WTC11 (cell line): Measurements from ENCODE around the gene GPR108. TPM values are rescaled to one million over a fixed set of nuclear protein-coding genes. Genes with fewer than 3 reads are reported as not detected.

Experiments
- ATAC-seq: fragments of 200-7000 bp; cut with Tn5 transposase; 2 replicates; pipeline ENCODE4 v1.10.0; 2021; ENCODE audit warnings: mild to moderate bottlenecking, moderate library complexity
- CTCF ChIA-PET: fragments of 300-600 bp; sonication (Branson Sonifier 250); formaldehyde crosslinking; loops from one replicate; lab custom pipeline; 2021; ENCODE audit warnings: antibody characterized with exemption; lab: Charles Lee
- POLR2A ChIA-PET: fragments of 350-600 bp; sonication (Branson Sonifier 250); formaldehyde crosslinking; loops from one replicate; lab custom pipeline; 2021; ENCODE audit warnings: antibody characterized with exemption; lab: Charles Lee
- DNase-seq: peaks from one replicate; pipeline ENCODE4 v3.0.0; 2021; ENCODE audit warnings: low spot score
- H3K27ac Mint-ChIP-seq: 2 replicates; pipeline ENCODE4 v1.8.0; 2021; ENCODE audit warnings: mixed read lengths
- H3K27me3 Mint-ChIP-seq: 2 replicates; pipeline ENCODE4 v1.8.0; 2021; ENCODE audit warnings: low read depth, mild to moderate bottlenecking, moderate library complexity, mixed read lengths
- H3K36me3 Mint-ChIP-seq: 2 replicates; pipeline ENCODE4 v1.8.0; 2021; ENCODE audit warnings: mixed read lengths
- H3K4me1 Mint-ChIP-seq: 2 replicates; pipeline ENCODE4 v1.8.0; 2022; ENCODE audit warnings: mixed read lengths
- H3K4me3 Mint-ChIP-seq: 2 replicates; pipeline ENCODE4 v1.8.0; 2021; ENCODE audit warnings: mild to moderate bottlenecking, moderate library complexity, mixed read lengths
- H3K9me3 Mint-ChIP-seq: 2 replicates; pipeline ENCODE4 v1.8.0; 2021; ENCODE audit warnings: mixed read lengths
- CREB1 ChIP-seq: sonication (generic); formaldehyde crosslinking; IDR thresholded peaks from 2 replicates; pipeline ENCODE4 v1.8.0; 2023; ENCODE audit warnings: mild to moderate bottlenecking, missing genetic modification reagents
- ESRRA ChIP-seq: sonication (generic); formaldehyde crosslinking; IDR thresholded peaks from 2 replicates; pipeline ENCODE4 v1.8.1; 2022; ENCODE audit warnings: mild to moderate bottlenecking, missing genetic modification reagents, borderline replicate concordance
- FOXK1 ChIP-seq: sonication (generic); formaldehyde crosslinking; IDR thresholded peaks from 2 replicates; pipeline ENCODE4 v1.8.0; 2022; ENCODE audit warnings: mild to moderate bottlenecking, moderate library complexity, missing genetic modification reagents
- FOXP1 ChIP-seq: sonication (generic); formaldehyde crosslinking; IDR thresholded peaks from 2 replicates; pipeline ENCODE4 v1.8.0; 2022; ENCODE audit warnings: missing genetic modification reagents, mild to moderate bottlenecking, moderate library complexity, borderline replicate concordance
- IRF2 ChIP-seq: sonication (generic); formaldehyde crosslinking; IDR thresholded peaks from 2 replicates; pipeline ENCODE4 v1.8.0; 2022; ENCODE audit warnings: low read depth, missing genetic modification reagents, borderline replicate concordance
- SMAD3 ChIP-seq: sonication (generic); formaldehyde crosslinking; IDR thresholded peaks from 2 replicates; pipeline ENCODE4 v1.8.0; 2022; ENCODE audit warnings: missing genetic modification reagents, mild to moderate bottlenecking, borderline replicate concordance
- TCF7 ChIP-seq: sonication (generic); formaldehyde crosslinking; IDR thresholded peaks from 2 replicates; pipeline ENCODE4 v1.8.0; 2022; ENCODE audit warnings: mild to moderate bottlenecking, low read depth, missing genetic modification reagents, moderate library complexity
- TEAD1 ChIP-seq: sonication (generic); formaldehyde crosslinking; IDR thresholded peaks from 2 replicates; pipeline ENCODE4 v1.8.0; 2022; ENCODE audit warnings: mild to moderate bottlenecking, missing genetic modification reagents
- TP53 ChIP-seq: sonication (generic); formaldehyde crosslinking; IDR thresholded peaks from 2 replicates; pipeline ENCODE4 v1.8.1; 2023; ENCODE audit warnings: mild to moderate bottlenecking, missing genetic modification reagents
- ZNF121 ChIP-seq: sonication (generic); formaldehyde crosslinking; IDR thresholded peaks from 2 replicates; pipeline ENCODE4 v1.8.0; 2023; ENCODE audit warnings: missing genetic modification reagents
- ZNF138 ChIP-seq: sonication (generic); formaldehyde crosslinking; conservative IDR thresholded peaks from 2 replicates; pipeline ENCODE4 v1.8.1; 2022; ENCODE audit warnings: mild to moderate bottlenecking, moderate library complexity, missing genetic modification reagents
- ZNF219 ChIP-seq: sonication (generic); formaldehyde crosslinking; IDR thresholded peaks from 2 replicates; pipeline ENCODE4 v1.8.0; 2023; ENCODE audit warnings: missing genetic modification reagents, mild to moderate bottlenecking, borderline replicate concordance
- ZNF232 ChIP-seq: sonication (generic); formaldehyde crosslinking; IDR thresholded peaks from 2 replicates; pipeline ENCODE4 v1.8.0; 2022; ENCODE audit warnings: mild to moderate bottlenecking, missing genetic modification reagents
- ZNF671 ChIP-seq: fragments of 250-450 bp; sonication (Bioruptor Pico); IDR thresholded peaks from 2 replicates; pipeline ENCODE4 v1.8.0; 2021; ENCODE audit warnings: mild to moderate bottlenecking
- total RNA-seq: library from RNA; stranded (reverse); gene quantifications from 3 replicates; pipeline ENCODE4 v1.2.3, GENCODE V29; 2021
- TF ChIP-seq, protein P1 (sequence below): sonication (generic); formaldehyde crosslinking; IDR thresholded peaks from 2 replicates; pipeline ENCODE4 v1.8.0; 2022; ENCODE audit warnings: missing genetic modification reagents
- TF ChIP-seq, protein P2 (sequence below): fragments of 250-450 bp; sonication (Bioruptor Pico); IDR thresholded peaks from 2 replicates; pipeline ENCODE4 v1.9.0; 2021; ENCODE audit warnings: mild to moderate bottlenecking
- TF ChIP-seq, protein P3 (sequence below): sonication (generic); formaldehyde crosslinking; conservative IDR thresholded peaks from 2 replicates; pipeline ENCODE4 v1.8.1; 2022; ENCODE audit warnings: mild to moderate bottlenecking, missing genetic modification reagents
- TF ChIP-seq, protein P4 (sequence below): fragments of 250-450 bp; sonication (Bioruptor Pico); conservative IDR thresholded peaks from 2 replicates; pipeline ENCODE4 v1.9.0; 2021; ENCODE audit warnings: mild to moderate bottlenecking
- TF ChIP-seq, protein P5 (sequence below): sonication (generic); formaldehyde crosslinking; IDR thresholded peaks from 2 replicates; pipeline ENCODE4 v1.8.1; 2022; ENCODE audit warnings: low read depth, mild to moderate bottlenecking, moderate library complexity, missing genetic modification reagents, borderline replicate concordance
- TF ChIP-seq, protein P6 (sequence below): sonication (generic); formaldehyde crosslinking; IDR thresholded peaks from 2 replicates; pipeline ENCODE4 v1.8.0; 2022; ENCODE audit warnings: mild to moderate bottlenecking, missing genetic modification reagents
- TF ChIP-seq, protein P7 (sequence below): fragments of 250-450 bp; sonication (Bioruptor Pico); IDR thresholded peaks from 2 replicates; pipeline ENCODE4 v1.8.0; 2021; ENCODE audit warnings: mild to moderate bottlenecking
- TF ChIP-seq, protein P8 (sequence below): sonication (generic); formaldehyde crosslinking; IDR thresholded peaks from 2 replicates; pipeline ENCODE4 v1.8.1; 2023; ENCODE audit warnings: mild to moderate bottlenecking, missing genetic modification reagents, moderate library complexity
- TF ChIP-seq, protein P9 (sequence below): sonication (generic); formaldehyde crosslinking; IDR thresholded peaks from 2 replicates; pipeline ENCODE4 v1.8.0; 2023; ENCODE audit warnings: missing genetic modification reagents
- TF ChIP-seq, protein P10 (sequence below): sonication (generic); formaldehyde crosslinking; IDR thresholded peaks from 2 replicates; pipeline ENCODE4 v1.8.0; 2022; ENCODE audit warnings: mild to moderate bottlenecking, missing genetic modification reagents

Gene GPR108
- total RNA-seq, 1 experiment from 2014 or later = 48.7 TPM

DNA sequence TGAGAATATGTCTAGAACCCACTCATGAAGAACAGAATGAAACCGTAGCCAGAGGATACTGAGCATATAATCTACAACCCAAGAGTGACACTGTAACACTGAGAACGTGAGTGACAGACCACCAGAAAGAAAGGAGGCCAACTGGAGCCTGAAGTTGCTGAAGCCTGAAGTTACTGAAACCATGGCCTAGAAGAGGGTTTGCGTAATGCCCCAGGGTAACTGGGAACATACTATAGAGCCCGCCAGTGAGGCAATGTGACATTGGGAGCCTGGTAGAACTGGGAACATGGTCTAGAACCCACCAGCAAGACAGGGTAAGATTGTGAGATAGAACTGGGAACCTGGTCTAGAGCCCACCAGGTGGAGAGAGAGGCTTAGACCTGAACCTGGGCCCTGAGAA lies 51.9 kb downstream of the GPR108 start:
- DNase-seq (no peak), ATAC-seq (no peak)
- TF ChIP-seq, protein P1, sequence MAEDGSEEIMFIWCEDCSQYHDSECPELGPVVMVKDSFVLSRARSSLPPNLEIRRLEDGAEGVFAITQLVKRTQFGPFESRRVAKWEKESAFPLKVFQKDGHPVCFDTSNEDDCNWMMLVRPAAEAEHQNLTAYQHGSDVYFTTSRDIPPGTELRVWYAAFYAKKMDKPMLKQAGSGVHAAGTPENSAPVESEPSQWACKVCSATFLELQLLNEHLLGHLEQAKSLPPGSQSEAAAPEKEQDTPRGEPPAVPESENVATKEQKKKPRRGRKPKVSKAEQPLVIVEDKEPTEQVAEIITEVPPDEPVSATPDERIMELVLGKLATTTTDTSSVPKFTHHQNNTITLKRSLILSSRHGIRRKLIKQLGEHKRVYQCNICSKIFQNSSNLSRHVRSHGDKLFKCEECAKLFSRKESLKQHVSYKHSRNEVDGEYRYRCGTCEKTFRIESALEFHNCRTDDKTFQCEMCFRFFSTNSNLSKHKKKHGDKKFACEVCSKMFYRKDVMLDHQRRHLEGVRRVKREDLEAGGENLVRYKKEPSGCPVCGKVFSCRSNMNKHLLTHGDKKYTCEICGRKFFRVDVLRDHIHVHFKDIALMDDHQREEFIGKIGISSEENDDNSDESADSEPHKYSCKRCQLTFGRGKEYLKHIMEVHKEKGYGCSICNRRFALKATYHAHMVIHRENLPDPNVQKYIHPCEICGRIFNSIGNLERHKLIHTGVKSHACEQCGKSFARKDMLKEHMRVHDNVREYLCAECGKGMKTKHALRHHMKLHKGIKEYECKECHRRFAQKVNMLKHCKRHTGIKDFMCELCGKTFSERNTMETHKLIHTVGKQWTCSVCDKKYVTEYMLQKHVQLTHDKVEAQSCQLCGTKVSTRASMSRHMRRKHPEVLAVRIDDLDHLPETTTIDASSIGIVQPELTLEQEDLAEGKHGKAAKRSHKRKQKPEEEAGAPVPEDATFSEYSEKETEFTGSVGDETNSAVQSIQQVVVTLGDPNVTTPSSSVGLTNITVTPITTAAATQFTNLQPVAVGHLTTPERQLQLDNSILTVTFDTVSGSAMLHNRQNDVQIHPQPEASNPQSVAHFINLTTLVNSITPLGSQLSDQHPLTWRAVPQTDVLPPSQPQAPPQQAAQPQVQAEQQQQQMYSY = no peak
- TF ChIP-seq, protein P2, sequence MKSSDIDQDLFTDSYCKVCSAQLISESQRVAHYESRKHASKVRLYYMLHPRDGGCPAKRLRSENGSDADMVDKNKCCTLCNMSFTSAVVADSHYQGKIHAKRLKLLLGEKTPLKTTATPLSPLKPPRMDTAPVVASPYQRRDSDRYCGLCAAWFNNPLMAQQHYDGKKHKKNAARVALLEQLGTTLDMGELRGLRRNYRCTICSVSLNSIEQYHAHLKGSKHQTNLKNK (CRISPR knock-in tag) = no peak
- TF ChIP-seq, protein P3, sequence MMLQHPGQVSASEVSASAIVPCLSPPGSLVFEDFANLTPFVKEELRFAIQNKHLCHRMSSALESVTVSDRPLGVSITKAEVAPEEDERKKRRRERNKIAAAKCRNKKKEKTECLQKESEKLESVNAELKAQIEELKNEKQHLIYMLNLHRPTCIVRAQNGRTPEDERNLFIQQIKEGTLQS (CRISPR knock-in tag) = no peak
- no peak for TF ChIP-seq SMAD3 (CRISPR knock-in tag)
- no peak for TF ChIP-seq ZNF219
- TF ChIP-seq, protein P4, sequence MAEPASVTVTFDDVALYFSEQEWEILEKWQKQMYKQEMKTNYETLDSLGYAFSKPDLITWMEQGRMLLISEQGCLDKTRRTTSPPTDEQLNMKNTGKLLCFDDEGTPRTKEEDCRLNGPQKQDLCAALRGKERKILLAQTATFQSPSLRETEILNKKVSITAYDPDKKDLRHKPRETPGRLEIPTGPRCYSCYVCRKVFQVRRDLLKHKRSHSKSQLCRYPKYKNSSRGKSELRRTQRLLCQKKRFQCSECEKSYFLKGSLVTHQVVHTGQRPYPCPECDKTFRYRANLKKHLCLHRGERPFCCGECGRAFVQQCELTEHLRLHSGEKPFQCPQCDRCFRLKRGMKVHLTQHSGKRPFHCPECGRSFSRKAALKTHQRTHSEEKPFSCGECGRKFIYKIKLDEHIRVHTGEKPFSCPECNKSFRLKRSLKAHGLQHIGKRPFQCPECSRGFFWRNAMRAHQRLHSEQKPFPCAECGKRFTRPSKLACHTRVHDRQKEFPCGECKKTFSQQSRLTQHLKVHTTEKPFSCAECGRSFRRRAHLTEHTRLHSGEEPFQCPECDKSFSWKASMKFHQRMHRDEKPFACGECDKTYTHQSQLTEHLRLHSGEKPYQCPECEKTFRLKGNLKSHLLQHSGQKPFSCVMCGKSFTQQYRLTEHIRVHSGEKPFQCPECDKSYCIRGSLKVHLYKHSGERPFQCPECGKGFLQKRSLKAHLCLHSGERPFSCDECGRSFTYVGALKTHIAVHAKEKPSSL (CRISPR knock-in tag) = no peak
- TF ChIP-seq FOXP1 (CRISPR knock-in tag) = no peak
- no peak for TF ChIP-seq ZNF671 (CRISPR knock-in tag)
- Mint-ChIP-seq H3K27me3 (peaks cover 17% of the 10 kb centered on the region), H3K27ac (no peak overlapping the region), H3K9me3 (peaks cover 48% of the 10 kb centered on the region), H3K36me3 (peaks cover 20% of the 10 kb centered on the region), H3K4me1 (no peaks in the 10 kb centered on the region), H3K4me3 (no peak overlapping the region)
- ChIA-PET POLR2A (no interaction called here), CTCF (no interaction called here)

DNA sequence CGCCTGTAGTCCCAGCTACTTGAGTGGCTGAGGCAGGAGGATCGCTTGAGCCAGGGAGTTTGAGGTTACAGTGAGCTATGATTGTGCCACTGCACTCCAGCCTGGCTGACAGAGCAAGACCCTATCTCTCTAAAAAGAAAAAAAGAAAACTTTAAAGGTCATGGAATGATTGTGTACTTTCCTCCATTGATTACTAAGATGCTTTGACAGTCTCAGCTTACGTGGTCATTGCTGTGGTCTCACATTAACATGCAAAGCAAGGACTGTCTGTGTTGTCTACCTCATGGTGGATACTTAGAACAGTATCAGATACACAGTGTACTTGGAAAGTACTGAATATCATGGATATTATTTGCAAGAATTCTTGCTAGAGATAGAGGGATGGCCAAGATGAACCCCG lies 53.4 kb downstream of the GPR108 start:
- Mint-ChIP-seq H3K9me3 (peaks cover 58% of the 10 kb centered on the region), H3K27me3 (peaks cover 22% of the 10 kb centered on the region), H3K27ac (no peak overlapping the region), H3K4me1 (no peaks in the 10 kb centered on the region), H3K4me3 (no peak overlapping the region), H3K36me3 (peaks cover 20% of the 10 kb centered on the region)
- DNase-seq (no peak), ATAC-seq (no peak)
- POLR2A ChIA-PET = no interaction called here
- CTCF ChIA-PET = no interaction called here
- no peak for TF ChIP-seq ZNF232
- TF ChIP-seq, protein P5, sequence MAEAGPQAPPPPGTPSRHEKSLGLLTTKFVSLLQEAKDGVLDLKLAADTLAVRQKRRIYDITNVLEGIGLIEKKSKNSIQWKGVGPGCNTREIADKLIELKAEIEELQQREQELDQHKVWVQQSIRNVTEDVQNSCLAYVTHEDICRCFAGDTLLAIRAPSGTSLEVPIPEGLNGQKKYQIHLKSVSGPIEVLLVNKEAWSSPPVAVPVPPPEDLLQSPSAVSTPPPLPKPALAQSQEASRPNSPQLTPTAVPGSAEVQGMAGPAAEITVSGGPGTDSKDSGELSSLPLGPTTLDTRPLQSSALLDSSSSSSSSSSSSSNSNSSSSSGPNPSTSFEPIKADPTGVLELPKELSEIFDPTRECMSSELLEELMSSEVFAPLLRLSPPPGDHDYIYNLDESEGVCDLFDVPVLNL (CRISPR knock-in tag) = no peak
- no peak for TF ChIP-seq CREB1 (CRISPR knock-in tag)
- TF ChIP-seq SMAD3 (CRISPR knock-in tag) = no peak
- TF ChIP-seq IRF2 = no peak
- no peak for TF ChIP-seq ZNF121
- no peak for TF ChIP-seq TCF7
- TF ChIP-seq, protein P6, sequence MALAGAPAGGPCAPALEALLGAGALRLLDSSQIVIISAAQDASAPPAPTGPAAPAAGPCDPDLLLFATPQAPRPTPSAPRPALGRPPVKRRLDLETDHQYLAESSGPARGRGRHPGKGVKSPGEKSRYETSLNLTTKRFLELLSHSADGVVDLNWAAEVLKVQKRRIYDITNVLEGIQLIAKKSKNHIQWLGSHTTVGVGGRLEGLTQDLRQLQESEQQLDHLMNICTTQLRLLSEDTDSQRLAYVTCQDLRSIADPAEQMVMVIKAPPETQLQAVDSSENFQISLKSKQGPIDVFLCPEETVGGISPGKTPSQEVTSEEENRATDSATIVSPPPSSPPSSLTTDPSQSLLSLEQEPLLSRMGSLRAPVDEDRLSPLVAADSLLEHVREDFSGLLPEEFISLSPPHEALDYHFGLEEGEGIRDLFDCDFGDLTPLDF (CRISPR knock-in tag) = no peak
- TF ChIP-seq ZNF138 = no peak
- no peak for TF ChIP-seq TP53 (CRISPR knock-in tag)
- TF ChIP-seq, protein P7, sequence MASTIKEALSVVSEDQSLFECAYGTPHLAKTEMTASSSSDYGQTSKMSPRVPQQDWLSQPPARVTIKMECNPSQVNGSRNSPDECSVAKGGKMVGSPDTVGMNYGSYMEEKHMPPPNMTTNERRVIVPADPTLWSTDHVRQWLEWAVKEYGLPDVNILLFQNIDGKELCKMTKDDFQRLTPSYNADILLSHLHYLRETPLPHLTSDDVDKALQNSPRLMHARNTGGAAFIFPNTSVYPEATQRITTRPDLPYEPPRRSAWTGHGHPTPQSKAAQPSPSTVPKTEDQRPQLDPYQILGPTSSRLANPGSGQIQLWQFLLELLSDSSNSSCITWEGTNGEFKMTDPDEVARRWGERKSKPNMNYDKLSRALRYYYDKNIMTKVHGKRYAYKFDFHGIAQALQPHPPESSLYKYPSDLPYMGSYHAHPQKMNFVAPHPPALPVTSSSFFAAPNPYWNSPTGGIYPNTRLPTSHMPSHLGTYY (CRISPR knock-in tag) = no peak
- TF ChIP-seq FOXK1 = no peak
- no peak for TF ChIP-seq TEAD1 (CRISPR knock-in tag)
- TF ChIP-seq, protein P8, sequence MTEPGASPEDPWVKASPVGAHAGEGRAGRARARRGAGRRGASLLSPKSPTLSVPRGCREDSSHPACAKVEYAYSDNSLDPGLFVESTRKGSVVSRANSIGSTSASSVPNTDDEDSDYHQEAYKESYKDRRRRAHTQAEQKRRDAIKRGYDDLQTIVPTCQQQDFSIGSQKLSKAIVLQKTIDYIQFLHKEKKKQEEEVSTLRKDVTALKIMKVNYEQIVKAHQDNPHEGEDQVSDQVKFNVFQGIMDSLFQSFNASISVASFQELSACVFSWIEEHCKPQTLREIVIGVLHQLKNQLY (CRISPR knock-in tag) = no peak
- TF ChIP-seq, protein P9, sequence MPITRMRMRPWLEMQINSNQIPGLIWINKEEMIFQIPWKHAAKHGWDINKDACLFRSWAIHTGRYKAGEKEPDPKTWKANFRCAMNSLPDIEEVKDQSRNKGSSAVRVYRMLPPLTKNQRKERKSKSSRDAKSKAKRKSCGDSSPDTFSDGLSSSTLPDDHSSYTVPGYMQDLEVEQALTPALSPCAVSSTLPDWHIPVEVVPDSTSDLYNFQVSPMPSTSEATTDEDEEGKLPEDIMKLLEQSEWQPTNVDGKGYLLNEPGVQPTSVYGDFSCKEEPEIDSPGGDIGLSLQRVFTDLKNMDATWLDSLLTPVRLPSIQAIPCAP = no peak
- TF ChIP-seq, protein P10, sequence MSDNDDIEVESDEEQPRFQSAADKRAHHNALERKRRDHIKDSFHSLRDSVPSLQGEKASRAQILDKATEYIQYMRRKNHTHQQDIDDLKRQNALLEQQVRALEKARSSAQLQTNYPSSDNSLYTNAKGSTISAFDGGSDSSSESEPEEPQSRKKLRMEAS (CRISPR knock-in tag) = no peak
- no peak for TF ChIP-seq ESRRA (CRISPR knock-in tag)
